GM12873 (cell line): Measurements from ENCODE around the gene ARMCX4.

ENCODE experiments used
- TF ChIP-seq, protein P1 (sequence below): IDR thresholded peaks from 2 replicates; pipeline ENCODE4 v1.5.1; 2012; ENCODE audit warnings: low read depth, mild to moderate bottlenecking, moderate library complexity, low read length, control low read depth; ENCODE audit not compliant: insufficient read depth; ENCODE audit errors: missing control alignments

Gene ARMCX4

DNA sequence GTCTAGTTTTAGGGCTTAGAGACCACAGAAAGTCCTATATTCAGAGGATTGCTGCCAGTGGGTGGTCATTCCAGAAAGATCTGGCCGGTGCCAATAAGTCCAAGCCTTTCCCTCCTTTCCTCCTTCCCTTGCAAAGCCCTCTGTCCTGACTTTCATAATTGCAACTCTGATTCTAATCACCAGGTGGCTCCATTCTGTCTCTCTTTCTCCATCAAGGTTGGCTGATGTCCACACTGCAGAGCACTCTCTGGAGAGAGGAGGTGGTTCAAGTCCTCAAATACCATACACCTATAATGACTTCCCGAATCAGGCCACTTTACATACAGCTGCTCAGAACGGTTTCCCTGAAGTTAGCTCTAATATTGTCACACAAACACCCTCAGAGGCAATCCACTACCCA, 22.4 kb upstream of the ARMCX4 start:
- TF ChIP-seq, protein P1, sequence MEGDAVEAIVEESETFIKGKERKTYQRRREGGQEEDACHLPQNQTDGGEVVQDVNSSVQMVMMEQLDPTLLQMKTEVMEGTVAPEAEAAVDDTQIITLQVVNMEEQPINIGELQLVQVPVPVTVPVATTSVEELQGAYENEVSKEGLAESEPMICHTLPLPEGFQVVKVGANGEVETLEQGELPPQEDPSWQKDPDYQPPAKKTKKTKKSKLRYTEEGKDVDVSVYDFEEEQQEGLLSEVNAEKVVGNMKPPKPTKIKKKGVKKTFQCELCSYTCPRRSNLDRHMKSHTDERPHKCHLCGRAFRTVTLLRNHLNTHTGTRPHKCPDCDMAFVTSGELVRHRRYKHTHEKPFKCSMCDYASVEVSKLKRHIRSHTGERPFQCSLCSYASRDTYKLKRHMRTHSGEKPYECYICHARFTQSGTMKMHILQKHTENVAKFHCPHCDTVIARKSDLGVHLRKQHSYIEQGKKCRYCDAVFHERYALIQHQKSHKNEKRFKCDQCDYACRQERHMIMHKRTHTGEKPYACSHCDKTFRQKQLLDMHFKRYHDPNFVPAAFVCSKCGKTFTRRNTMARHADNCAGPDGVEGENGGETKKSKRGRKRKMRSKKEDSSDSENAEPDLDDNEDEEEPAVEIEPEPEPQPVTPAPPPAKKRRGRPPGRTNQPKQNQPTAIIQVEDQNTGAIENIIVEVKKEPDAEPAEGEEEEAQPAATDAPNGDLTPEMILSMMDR: peak; percentile 40

DNA sequence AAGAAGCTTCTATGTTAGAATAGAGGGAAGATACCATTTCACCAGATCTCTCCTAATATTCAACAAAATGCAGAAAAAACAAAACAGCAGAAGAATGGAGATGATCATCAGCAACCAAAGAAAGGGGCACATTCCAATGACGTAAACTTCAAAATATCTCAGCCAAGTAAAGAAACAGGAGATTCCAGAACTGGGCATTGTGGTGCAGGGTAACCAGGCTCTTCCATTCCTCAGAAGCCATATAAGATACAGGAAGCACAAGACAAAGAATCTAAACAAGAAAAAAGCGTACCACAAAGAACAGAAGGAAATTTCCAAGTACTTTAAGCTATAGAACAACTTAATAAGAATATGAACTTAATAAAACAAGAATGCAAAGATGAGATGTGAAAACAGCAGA, 6.9 kb upstream of the ARMCX4 start:
- TF ChIP-seq, protein P1: no peak

DNA sequence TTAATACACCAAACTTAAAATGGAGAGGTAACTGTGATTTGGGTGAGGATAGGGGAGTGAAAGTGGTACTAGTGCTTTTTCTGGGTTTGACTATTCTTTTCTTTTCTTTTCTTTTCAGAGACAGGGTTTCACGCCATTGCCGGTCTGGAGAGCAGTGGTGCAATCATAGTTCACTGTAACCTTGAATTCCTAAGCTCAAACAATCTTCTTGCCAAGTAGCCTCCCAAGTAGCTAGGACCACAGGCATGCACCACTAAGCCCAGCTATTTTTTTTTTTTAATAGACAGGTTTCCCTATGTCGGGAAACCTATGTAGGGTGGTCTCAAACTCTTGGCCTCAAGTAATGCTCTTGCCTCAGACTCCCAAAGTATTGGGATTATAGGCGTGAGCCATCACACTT, 3.0 kb upstream of the ARMCX4 start:
- TF ChIP-seq, protein P1: no peak

DNA sequence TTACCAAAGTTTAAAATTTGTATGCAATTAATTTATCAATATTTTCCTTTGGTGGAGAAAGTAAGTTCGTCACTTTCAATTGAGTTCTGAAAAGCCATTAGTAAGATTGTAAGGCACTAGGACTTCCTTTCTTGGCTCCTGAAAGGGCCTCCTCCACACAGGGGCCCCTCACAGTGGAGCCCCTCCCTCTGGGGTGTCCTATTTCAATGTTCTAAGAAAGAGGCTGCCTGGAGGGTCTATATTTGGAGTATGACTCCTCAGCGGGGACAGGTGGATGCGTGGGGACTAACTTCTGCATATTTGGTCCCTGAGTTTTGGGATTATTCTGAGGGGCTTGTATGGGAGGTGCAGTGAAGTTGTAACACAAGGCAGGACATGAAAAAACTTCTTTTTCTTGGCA, 1.6 kb upstream of the ARMCX4 start:
- TF ChIP-seq, protein P1: no peak

DNA sequence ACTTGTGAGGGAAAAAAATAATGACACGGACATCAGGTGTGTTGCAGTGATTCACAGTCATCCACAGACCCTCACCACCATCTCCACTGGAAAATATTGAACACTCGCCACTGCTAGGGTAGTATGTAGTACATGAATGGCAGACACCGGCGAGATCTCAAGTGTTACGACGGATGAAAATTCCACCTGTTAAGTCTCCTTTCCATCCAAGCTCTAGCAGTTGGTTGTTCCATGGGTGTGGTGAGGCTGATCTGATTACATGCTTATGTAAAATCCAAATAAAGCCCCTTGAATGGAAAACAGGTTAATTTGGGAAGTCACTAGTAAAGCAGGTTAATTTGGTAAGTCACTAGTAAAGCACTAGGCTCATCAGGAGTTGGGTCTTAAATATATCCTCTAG, 1.1 kb upstream of the ARMCX4 start:
- TF ChIP-seq, protein P1: no peak

DNA sequence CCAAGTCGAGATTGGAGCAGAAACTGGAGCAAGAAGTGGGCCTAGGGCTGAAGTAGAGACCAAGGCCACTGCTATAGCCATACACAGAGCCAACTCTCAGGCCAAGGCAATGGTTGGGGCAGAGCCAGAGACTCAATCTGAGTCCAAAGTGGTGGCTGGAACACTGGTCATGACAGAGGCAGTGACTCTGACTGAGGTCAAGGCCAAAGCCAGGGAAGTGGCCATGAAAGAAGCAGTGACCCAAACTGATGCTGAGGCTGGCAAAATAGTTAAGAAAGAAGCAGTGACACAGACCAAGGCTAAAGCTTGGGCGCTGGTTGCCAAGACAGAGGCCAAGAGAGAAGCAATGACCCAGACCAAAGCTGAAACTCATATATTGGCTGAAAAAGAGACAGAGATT, 3.5 kb downstream of the ARMCX4 start:
- TF ChIP-seq, protein P1: no peak

DNA sequence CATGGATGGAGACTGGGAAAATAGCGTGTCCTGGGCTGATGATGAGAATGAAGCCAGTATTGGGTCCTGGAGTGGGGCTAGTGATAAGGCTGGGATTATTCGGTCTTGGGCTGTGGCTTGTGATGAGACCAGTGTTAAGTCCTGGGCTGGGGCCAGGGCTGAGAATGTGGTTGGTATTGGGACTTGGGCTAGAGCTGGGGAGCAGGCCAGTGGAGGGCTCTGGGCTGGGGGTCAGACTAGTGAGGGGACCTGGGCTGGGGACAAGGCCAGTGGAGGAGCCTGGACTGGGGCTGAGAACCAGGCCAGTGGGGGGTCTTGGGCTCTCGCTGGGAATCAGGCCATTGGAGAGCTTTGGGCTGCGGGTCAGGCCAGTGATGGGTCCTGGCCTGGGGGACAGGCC, 6.7 kb downstream of the ARMCX4 start:
- TF ChIP-seq, protein P1: no peak

DNA sequence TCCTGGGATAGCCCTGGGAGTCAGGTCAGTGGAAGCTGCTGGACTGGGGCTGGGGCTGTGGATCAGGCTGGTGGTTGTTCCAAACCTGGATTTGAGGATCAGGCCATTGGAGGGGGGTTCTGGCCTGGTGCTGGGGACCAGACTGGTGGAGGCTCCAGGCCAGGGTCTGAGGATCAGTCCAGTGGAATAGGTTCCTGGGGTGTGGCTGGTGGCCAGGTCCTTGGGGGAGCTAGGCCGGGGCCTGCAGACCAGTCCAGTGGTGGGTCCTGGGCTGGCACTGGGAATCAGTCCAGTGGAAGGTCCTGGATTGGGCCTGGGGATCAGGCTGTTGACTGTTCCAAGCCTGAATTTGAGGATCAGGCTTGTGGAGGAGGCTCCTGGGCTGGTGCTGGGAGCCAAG, 8.0 kb downstream of the ARMCX4 start:
- TF ChIP-seq, protein P1: no peak
